GM21360 (cell line): ENCODE data around the gene TSPEAR.
"Not testable (repeated sequence)": the region's sequence is repeated elsewhere in the genome, so short reads cannot be mapped to it uniquely, and the experiment has no call there.

ENCODE experiments used
- ATAC-seq: cut with Tn5 transposase; IDR thresholded peaks from one replicate; pipeline ENCODE4 v1.9.1; 2021; ENCODE audit warnings: mild to moderate bottlenecking, moderate library complexity; ENCODE audit not compliant: unreplicated experiment

The TSPEAR gene

GRCh38 chr21:44556879-44557278, 154.5 kb downstream of the TSPEAR start:
- no peak for ATAC-seq

- no peak for ATAC-seq
Observed at GRCh38 chr21:44555200-44555875, 156.0 kb downstream of the TSPEAR start.

- no peak for ATAC-seq
Observed at GRCh38 chr21:44552681-44553080, 158.7 kb downstream of the TSPEAR start.

DNA sequence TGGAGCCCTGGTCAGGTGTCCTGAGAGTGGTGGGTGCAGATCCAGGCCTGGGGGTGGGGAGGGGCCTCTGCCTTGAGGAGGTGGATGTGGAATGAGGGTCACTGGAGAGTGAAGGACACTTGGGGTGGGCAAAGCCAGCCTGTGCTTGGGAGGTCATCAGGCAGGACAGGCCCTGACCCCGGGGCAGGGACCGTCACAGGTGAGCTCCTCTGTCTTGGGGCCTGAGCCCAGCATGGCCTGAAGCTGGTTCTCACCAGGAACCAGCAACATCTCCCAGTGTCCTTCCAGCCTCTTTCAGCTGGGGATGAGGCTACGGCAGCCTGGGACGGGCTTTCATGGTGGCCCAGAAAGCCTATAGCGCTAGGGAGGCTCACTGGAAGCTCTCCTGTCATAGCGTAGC, 159.2 kb downstream of the TSPEAR start:
- no peak for ATAC-seq

- no peak for ATAC-seq
Observed at GRCh38 chr21:44551340-44551961, 159.9 kb downstream of the TSPEAR start, which contains the start of gene KRTAP10-2. KRTAP10-2 (minus strand) TSS chr21:44551505; CDS start chr21:44551458, 47 bp downstream.

DNA sequence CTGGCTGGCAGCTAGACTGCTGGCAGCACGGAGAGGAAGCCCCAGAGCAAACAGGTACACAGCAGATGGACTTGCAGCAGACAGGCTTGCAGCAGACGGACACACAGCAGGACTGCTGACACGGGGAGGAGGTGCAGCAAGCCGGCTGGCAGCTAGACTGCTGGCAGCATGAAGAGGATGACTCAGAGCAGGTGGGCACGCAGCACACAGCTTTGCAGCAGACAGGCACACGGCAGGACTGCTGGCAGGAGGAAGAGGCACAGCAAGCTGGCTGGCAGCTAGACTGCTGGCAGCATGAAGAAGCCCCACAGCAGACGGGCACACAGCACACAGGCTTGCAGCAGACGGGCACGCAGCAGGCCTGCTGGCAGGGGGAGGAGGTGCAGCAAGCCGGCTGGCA, 160.6 kb downstream of the TSPEAR start:
- ATAC-seq: no peak

GRCh38 chr21:44550285-44550684, 161.1 kb downstream of the TSPEAR start:
- ATAC-seq: not testable (repeated sequence)

DNA sequence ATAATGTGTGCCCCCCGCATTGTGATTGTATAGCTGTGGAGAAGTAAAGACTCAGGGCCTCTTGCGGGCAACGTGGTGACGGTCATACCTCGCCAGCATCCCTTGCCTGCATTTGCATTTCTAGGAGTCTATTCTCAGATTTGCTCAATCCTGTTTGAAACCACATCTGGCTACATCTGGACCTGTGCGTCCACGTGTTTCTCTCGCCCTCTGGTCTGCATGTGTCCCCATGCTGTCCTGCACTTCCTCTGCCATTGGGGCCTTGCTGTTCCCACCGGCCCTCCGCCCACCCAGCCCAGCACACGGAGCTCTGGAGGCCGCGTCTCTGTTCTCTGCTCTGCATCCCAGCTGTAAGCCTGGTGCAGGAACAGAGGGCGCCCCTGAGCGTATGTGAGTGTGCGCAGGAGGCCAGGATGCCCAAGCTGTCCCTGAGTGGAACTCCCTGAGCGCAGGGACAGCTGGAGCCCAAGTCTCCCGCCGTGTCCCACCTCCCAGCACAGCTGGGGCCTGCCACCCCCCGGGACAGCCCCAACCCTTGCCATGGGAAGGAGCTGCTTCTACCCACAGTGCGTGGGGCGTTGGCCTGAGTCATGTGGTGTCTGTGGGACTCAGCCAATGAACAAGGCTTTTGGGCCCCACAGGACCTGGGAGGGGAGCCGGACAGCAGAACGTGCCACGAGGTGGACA, 161.7 kb downstream of the TSPEAR start:
- no peak for ATAC-seq

GRCh38 chr21:44548922-44549321, 162.4 kb downstream of the TSPEAR start:
- ATAC-seq: no peak

- no peak for ATAC-seq
Observed at GRCh38 chr21:44548381-44548780, 163.0 kb downstream of the TSPEAR start.

GRCh38 chr21:44547656-44548331, 163.6 kb downstream of the TSPEAR start:
- ATAC-seq: no peak

DNA sequence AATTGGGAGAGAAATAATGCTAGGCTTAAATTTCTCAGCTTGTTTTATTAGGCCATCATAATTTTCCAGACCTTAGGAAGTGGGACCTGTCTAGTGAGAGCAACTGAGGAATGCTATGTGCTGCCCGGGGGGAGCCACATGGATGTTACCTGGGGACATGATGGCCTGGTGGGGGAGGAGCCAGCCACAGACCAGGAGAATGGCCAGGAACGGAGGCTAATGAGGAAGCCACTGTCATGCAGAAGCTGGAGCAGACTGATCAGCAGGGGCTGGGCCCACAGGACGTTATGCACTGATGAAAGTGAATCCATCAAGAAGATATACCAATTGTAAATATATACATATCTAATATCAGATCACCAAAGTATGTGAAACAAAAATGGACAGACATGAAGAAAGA, 166.8 kb downstream of the TSPEAR start:
- ATAC-seq: no peak

- ATAC-seq: no peak
Observed at GRCh38 chr21:44542716-44543115, 168.7 kb downstream of the TSPEAR start.

- ATAC-seq: no peak
Observed at GRCh38 chr21:44540741-44541288, 170.6 kb downstream of the TSPEAR start.

GRCh38 chr21:44539991-44540666, 171.2 kb downstream of the TSPEAR start, which contains the start of gene KRTAP10-1:
KRTAP10-1 (minus strand) TSS chr21:44540195; CDS start chr21:44540150, 45 bp downstream.
- no peak for ATAC-seq

GRCh38 chr21:44539046-44539445, 172.3 kb downstream of the TSPEAR start:
- ATAC-seq: no peak

DNA sequence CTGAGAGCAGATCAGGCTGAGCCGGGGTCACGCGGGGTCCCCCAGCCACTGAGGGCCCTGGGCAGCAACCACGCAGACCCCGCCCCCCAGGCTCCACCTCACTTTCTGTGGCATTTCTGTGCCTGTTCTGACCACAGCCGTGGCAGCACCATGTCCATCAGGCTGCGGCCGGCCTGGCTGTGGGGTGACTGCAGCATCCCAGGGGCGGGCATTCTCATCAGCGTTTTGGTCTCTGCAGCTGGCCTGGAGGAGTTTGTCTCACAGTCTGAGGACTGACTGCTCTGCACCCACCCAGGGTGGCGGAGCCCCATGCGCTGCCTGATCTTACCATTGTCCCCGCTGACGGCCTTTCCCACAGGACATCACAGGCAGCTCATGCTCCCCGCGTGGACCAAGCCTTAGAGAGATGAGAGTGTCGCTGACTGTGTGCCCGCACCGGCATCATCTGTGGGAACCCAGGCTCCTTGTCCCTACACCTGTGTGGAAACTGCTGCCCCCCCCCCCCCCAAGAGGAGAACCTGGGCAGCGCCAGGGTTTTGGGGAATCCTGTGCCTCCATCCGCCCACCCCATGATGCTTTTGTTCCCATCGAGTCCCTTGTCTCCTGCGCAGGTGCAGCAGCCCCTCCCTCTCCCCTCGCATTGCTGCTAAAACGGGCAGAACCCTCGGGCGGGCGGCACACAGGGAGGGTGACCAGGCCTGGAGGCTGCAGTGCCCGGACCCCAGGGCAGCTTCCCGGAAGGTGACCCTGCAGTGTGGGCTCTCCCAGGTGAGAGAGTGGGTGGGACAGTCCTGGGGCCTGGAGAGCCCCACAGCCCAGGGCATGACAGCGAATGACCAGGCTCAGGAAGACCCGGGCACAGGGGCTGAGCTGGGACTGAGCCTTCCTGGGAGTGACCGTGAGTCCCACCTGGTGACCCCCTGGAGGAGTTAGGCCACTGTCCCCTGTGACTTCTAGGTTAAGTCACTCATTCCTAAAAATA, 173.2 kb downstream of the TSPEAR start:
- ATAC-seq: no peak

GRCh38 chr21:44535963-44536362, 175.4 kb downstream of the TSPEAR start:
- ATAC-seq: no peak

GRCh38 chr21:44534688-44535087, 176.7 kb downstream of the TSPEAR start:
- ATAC-seq: no peak
